ENCODE data around the gene CD96. TPM values are rescaled to one million over a fixed set of nuclear protein-coding genes. Genes with fewer than 3 reads are reported as not detected.
A peak's percentile ranks its signal among the peaks of the same experiment; 100 is the strongest.

The CD96 gene
- total RNA-seq, 1 donor from 2014 or later = 0.17 TPM

DNA sequence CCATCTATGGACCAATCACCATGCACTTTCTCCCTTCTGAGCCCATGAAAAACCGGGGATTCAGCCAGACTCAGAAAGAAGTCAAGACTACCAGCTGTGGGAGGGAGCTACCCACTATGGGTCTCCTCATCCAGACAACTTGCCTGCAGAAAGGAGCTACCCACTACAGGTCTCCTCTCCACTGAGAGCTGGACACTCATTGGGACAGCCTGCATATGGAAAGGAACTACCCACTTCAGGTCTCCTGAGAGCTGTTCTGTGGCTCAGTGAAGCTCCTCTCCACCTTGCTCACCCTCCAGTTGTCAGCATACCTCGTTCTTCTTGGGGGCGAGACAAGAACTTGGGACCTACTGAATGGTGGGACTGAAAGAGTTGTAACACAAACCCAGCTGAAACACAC, 75.4 kb downstream of the CD96 start:
- Mint-ChIP-seq H3K27me3 (ENCODE audit: low read depth) (peaks cover 1% of the 10 kb centered on the region), H3K4me1 (ENCODE audit: low read depth) (peaks cover 10% of the 10 kb centered on the region)

DNA sequence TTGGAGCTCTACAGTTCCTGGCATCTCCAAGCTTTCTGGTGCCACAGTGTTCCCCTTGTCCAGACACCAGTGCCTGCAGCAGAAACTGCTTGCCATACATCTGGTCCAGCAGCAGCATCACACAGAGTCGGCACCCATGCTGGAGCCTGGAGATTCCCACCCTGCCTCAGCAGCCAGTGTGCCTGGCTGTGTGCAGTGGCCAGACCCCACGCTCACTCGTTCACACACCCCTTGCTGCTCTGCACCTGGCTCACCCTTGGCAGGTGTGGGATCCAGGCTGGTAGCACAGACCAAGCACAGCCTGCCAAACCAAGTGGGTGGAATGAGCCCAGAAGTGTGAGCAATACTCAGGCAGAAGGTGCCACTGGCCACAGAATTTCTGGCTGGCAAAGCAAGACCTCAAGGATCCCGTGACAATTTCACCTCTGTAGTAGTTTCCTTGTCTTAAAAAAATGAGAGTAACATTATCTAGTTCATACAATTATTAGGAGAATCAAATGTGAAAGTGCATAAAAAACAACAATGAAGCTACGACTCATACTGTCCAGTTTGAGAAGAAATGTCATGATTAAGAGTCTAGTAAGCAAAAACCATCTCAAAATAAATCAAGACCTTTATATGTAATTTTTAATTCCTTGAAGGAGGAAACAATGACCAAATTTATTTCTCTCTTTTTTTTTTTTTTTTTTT, 76.1 kb downstream of the CD96 start:
- no peaks in the 10 kb centered on the region for H3K9me3 Mint-ChIP-seq (ENCODE audit: low read depth)
- H3K36me3 Mint-ChIP-seq (ENCODE audit: low read depth) = no peaks in the 10 kb centered on the region
- H3K4me1 Mint-ChIP-seq (ENCODE audit: low read depth) = peaks cover 10% of the 10 kb centered on the region
- H3K4me3 Mint-ChIP-seq (ENCODE audit: unreplicated experiment) = no peak overlapping the region
- peak; percentile 54 for DNase-seq (ENCODE audit: low spot score)
- H3K27ac Mint-ChIP-seq (ENCODE audit: unreplicated experiment) = no peak overlapping the region
- H3K27me3 Mint-ChIP-seq (ENCODE audit: low read depth) = no peaks in the 10 kb centered on the region
- TF ChIP-seq, protein P1, sequence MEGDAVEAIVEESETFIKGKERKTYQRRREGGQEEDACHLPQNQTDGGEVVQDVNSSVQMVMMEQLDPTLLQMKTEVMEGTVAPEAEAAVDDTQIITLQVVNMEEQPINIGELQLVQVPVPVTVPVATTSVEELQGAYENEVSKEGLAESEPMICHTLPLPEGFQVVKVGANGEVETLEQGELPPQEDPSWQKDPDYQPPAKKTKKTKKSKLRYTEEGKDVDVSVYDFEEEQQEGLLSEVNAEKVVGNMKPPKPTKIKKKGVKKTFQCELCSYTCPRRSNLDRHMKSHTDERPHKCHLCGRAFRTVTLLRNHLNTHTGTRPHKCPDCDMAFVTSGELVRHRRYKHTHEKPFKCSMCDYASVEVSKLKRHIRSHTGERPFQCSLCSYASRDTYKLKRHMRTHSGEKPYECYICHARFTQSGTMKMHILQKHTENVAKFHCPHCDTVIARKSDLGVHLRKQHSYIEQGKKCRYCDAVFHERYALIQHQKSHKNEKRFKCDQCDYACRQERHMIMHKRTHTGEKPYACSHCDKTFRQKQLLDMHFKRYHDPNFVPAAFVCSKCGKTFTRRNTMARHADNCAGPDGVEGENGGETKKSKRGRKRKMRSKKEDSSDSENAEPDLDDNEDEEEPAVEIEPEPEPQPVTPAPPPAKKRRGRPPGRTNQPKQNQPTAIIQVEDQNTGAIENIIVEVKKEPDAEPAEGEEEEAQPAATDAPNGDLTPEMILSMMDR (IDR thresholded peaks at IDR 0.05) = no peak

More for the DNA sequence above, 75.4 kb downstream of the CD96 start:
- H3K36me3 Mint-ChIP-seq (ENCODE audit: low read depth) = no peaks in the 10 kb centered on the region
- no peak overlapping the region for H3K27ac Mint-ChIP-seq (ENCODE audit: unreplicated experiment)
- no peak for DNase-seq (ENCODE audit: low spot score)
- H3K4me3 Mint-ChIP-seq (ENCODE audit: unreplicated experiment) = no peak overlapping the region
- TF ChIP-seq, protein P1 (IDR thresholded peaks at IDR 0.05) = no peak
- H3K9me3 Mint-ChIP-seq (ENCODE audit: low read depth) = no peaks in the 10 kb centered on the region

DNA sequence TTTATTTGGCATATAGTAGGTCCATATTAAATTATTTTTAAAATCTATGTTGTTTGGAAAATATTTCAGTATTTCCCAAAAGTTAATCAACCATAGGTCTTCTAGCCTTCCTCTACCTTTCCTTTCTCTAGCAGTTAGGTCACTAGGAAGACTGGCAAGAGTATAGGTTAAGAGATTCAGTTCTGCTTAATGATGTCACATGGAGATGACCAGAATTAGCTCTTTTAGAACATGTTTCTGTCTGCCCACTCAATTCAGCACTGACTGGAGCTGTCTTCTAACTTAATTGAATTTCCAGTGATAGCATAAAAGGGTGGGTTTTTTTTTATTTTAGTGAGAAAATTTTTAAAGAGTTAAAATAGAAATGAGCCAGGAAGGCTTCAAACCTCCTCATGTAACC, 76.9 kb downstream of the CD96 start:
- TF ChIP-seq, protein P1 (IDR thresholded peaks at IDR 0.05) = no peak
- H3K36me3 Mint-ChIP-seq (ENCODE audit: low read depth) = no peaks in the 10 kb centered on the region
- no peak for DNase-seq (ENCODE audit: low spot score)
- H3K9me3 Mint-ChIP-seq (ENCODE audit: low read depth) = no peaks in the 10 kb centered on the region
- no peak overlapping the region for H3K27ac Mint-ChIP-seq (ENCODE audit: unreplicated experiment)
- no peaks in the 10 kb centered on the region for H3K27me3 Mint-ChIP-seq (ENCODE audit: low read depth)
- peaks cover 10% of the 10 kb centered on the region for H3K4me1 Mint-ChIP-seq (ENCODE audit: low read depth)
- H3K4me3 Mint-ChIP-seq (ENCODE audit: unreplicated experiment) = no peak overlapping the region

DNA sequence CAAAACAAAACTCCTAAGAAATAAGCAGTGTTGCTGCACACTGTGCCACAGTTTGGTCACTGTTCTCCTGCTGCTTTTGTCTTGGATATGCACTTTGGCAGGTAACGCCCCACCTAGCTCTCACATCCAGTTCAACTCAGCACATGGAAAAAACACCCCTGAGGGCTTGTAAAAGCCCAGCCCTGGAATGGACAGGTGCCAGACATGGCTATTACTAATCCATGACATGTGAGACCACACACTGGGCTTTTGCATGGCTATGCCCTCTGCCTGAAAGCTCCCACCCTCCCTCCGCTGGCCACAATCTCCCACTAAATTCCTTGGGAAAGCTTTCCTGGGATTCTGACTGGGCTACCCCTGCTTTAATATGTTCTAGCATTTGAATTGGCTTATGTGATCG, 77.8 kb downstream of the CD96 start:
- Mint-ChIP-seq H3K9me3 (ENCODE audit: low read depth) (no peaks in the 10 kb centered on the region), H3K27me3 (ENCODE audit: low read depth) (no peaks in the 10 kb centered on the region), H3K27ac (ENCODE audit: unreplicated experiment) (no peak overlapping the region), H3K4me3 (ENCODE audit: unreplicated experiment) (no peak overlapping the region), H3K4me1 (ENCODE audit: low read depth) (peaks cover 10% of the 10 kb centered on the region), H3K36me3 (ENCODE audit: low read depth) (no peaks in the 10 kb centered on the region)
- DNase-seq (ENCODE audit: low spot score) = no peak
- TF ChIP-seq, protein P1 (IDR thresholded peaks at IDR 0.05) = no peak

DNA sequence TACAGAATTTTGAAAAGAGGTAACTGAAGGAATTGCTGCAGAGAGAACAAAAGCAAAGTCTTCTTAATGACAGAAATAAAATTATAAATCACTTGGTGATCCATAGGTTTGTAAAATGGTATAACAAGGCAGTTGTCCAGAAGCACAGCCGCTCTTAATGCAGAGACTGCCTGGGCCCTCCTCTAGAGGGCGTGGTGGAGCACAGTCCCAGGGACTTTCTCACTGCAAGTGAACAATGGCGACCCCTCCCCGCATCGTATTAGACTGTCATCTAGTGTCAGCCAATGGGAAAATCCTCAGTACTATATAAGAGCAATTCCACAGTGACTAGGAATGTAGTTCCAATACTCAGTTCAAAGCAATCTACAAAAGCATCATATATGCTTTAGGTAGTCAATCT, 79.5 kb downstream of the CD96 start:
- TF ChIP-seq, protein P1 (IDR thresholded peaks at IDR 0.05) = peak; percentile 58
- no peaks in the 10 kb centered on the region for H3K9me3 Mint-ChIP-seq (ENCODE audit: low read depth)
- H3K4me3 Mint-ChIP-seq (ENCODE audit: unreplicated experiment) = no peak overlapping the region
- H3K36me3 Mint-ChIP-seq (ENCODE audit: low read depth) = no peaks in the 10 kb centered on the region
- H3K27me3 Mint-ChIP-seq (ENCODE audit: low read depth) = no peaks in the 10 kb centered on the region
- H3K4me1 Mint-ChIP-seq (ENCODE audit: low read depth) = peaks cover 10% of the 10 kb centered on the region
- no peak overlapping the region for H3K27ac Mint-ChIP-seq (ENCODE audit: unreplicated experiment)
- no peak for DNase-seq (ENCODE audit: low spot score)
